Right lobe of liver (tissue), 6 donors: Measurements from ENCODE around the gene CYREN. TPM values are rescaled to one million over a fixed set of nuclear protein-coding genes. Genes with fewer than 3 reads are reported as not detected.

ENCODE experiments used
- ATAC-seq, 4 donors: fragments of 200-7000 bp; cut with Tn5 transposase; one replicate each; pipeline ENCODE4 v1.9.1; 2020; ENCODE audit warnings: mild to moderate bottlenecking in 4 of 4, moderate library complexity in 4 of 4
- DNase-seq, 3 donors: peaks; one replicate each; pipeline ENCODE4 v3.0.0-alpha.2; 2020
- H3K27ac ChIP-seq, 3 donors: fragments of 200-600 bp; one replicate each; pipeline ENCODE4 v1.8.0; 2022
- H3K27me3 ChIP-seq, 2 donors: fragments of 200-600 bp; one replicate each; pipeline ENCODE4 v1.8.0; 2022
- H3K36me3 ChIP-seq, 4 donors: fragments of 200-600 bp; sonication (generic) in 1 of 4; one replicate each; pipeline versions ENCODE4 v1.5.1 to v1.8.0; 2017 to 2022; ENCODE audit warnings: control low read depth in 1 of 4
- H3K4me1 ChIP-seq, 4 donors: fragments of 200-600 bp; sonication (generic) in 1 of 4; one replicate each; pipeline versions ENCODE4 v1.5.1 to v1.8.0; 2017 to 2022; ENCODE audit warnings: control low read depth in 1 of 4
- H3K4me3 ChIP-seq, 3 donors: fragments of 200-600 bp; one replicate each; pipeline ENCODE4 v1.8.0; 2022
- H3K9me3 ChIP-seq, 4 donors: fragments of 200-600 bp; sonication (generic) in 1 of 4; one replicate each; pipeline versions ENCODE4 v1.5.1 to v1.8.0; 2017 to 2022; ENCODE audit warnings: control low read depth in 1 of 4
- POLR2A ChIP-seq: fragments of 450-650 bp; IDR thresholded peaks from one replicate; pipeline ENCODE4 v1.6.1; 2017; ENCODE audit warnings: antibody characterized with exemption, mild to moderate bottlenecking
- WGBS: methylation state at CpG from one replicate; pipeline ENCODE4 v1.1.6; 2018; ENCODE audit warnings: low coverage, low lambda C conversion rate; ENCODE audit not compliant: insufficient coverage; ENCODE audit errors: missing lambda C conversion rate; 5-methylcytosine and 5-hydroxymethylcytosine counted together
- intact Hi-C, 2 donors: fragments of 100-400 bp; cut with DNase I; formaldehyde crosslinking; loops; one replicate each; pipeline versions ENCODE4 v1.11.2 to v1.14.1; 2022
- total RNA-seq, 6 experiments: library from RNA; depleted of rRNA in 2 of 6; stranded (reverse); fragments of >200 nt in 2 of 6; fragmentation: NEBNext Ultra II Directional in 3 of 6; extraction: Animal tissue kit (Norgen Biotek cat#: 25700) in 3 of 6; gene quantifications; one replicate each; pipeline versions ENCODE4 v1.1.0 to v1.2.4, GENCODE V29; 2016 to 2023
- TF ChIP-seq, protein P1 (sequence below), 4 donors: fragments of 200-600 bp in 3 of 4; fragments of 450-650 bp in 1 of 4; IDR thresholded peaks; one replicate each; pipeline versions ENCODE4 v1.5.1 to v1.8.0; 2016 to 2022; ENCODE audit warnings: antibody characterized with exemption in 4 of 4, mild to moderate bottlenecking in 2 of 4
- donor health status: DM: no; HTN: yes; CAD: no.
- donor health status: DM: no; HTN: no; CAD: no.
- donor health status: DM: no; HTN: no; CAD: no.
- donor health status: DM: no; HTN: yes; CAD: no.
- donor health status: DM: no; HTN: yes; CAD: no.

CYREN gene
- total RNA-seq, 6 experiments from 2014 or later, result 11.5 to 17.1 (median 15.0) TPM

DNA sequence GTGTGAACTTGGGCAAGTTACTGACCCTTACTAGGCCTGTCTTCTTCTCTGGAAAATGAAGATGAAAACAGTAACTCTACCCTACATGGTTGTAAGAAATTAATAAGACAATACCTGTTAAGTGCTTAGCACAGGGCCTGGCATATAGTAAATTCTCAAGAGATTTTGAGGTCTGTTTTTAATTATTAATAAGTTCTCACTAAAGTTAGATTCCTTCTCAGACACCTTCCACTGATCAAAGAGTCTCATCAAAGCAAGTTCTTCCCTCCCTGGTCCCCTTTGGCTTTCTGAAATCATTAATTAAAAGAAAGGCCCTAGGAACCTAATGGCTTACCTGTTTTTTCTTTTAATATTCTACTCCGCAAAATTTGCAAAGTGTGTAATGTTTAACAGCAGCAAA lies 18.1 kb downstream of the CYREN start:
- H3K4me3 ChIP-seq, result no peak overlapping the region
- intact Hi-C loops, result no loop called here
- no peak for DNase-seq
- H3K36me3 ChIP-seq, result peaks cover 0 to 2% (median 0%) of the 10 kb centered on the region in 4 donors
- TF ChIP-seq, protein P1, sequence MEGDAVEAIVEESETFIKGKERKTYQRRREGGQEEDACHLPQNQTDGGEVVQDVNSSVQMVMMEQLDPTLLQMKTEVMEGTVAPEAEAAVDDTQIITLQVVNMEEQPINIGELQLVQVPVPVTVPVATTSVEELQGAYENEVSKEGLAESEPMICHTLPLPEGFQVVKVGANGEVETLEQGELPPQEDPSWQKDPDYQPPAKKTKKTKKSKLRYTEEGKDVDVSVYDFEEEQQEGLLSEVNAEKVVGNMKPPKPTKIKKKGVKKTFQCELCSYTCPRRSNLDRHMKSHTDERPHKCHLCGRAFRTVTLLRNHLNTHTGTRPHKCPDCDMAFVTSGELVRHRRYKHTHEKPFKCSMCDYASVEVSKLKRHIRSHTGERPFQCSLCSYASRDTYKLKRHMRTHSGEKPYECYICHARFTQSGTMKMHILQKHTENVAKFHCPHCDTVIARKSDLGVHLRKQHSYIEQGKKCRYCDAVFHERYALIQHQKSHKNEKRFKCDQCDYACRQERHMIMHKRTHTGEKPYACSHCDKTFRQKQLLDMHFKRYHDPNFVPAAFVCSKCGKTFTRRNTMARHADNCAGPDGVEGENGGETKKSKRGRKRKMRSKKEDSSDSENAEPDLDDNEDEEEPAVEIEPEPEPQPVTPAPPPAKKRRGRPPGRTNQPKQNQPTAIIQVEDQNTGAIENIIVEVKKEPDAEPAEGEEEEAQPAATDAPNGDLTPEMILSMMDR (IDR thresholded peaks at IDR 0.05), result no peak
- TF ChIP-seq POLR2A, result no peak
- H3K9me3 ChIP-seq, result no peaks in the 10 kb centered on the region
- 73% methylated on average over 1 of the region's 1 CpG for WGBS
- H3K27ac ChIP-seq, result peak overlapping the region; percentile 94 to 99 (median 98)
- peaks cover 0 to 38% (median 3%) of the 10 kb centered on the region in 4 donors for H3K4me1 ChIP-seq
- ATAC-seq, result no peak
- no peaks in the 10 kb centered on the region for H3K27me3 ChIP-seq

DNA sequence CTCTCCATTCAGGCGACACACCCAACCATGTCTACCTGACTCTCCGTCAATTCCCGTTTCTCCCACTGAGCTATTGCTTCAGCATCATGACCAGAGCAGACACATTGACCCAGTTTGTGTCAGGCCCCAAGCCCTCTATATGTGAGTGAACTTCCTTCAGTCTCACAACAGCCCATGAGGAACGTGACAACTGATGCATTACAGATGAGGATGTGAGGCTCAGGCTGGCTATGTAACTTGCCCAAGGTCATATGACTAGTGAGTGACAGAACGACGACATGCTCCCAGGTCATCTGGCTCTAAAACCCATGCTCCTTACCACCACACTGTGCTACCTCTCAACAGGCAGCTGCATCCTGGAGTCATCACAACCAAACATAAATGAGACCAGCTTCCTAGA lies 19.0 kb downstream of the CYREN start:
- TF ChIP-seq, protein P1 (IDR thresholded peaks at IDR 0.05), result no peak
- peak; percentile 20 for TF ChIP-seq POLR2A
- DNase-seq (peak in 1 of 3 donors; percentile 52), ATAC-seq (peak in 3 of 4 donors; percentile 2 to 4 (median 3))
- peaks cover 0 to 34% (median 2%) of the 10 kb centered on the region in 4 donors for H3K4me1 ChIP-seq
- WGBS, result 46% methylated on average over 6 of the region's 6 CpGs
- H3K36me3 ChIP-seq, result peaks cover 0 to 2% (median 0%) of the 10 kb centered on the region in 4 donors
- H3K4me3 ChIP-seq, result no peak overlapping the region
- H3K27ac ChIP-seq, result peak overlapping the region; percentile 94 to 99 (median 98)
- no peaks in the 10 kb centered on the region for H3K27me3 ChIP-seq
- H3K9me3 ChIP-seq, result no peaks in the 10 kb centered on the region
- intact Hi-C loops, result no loop called here

DNA sequence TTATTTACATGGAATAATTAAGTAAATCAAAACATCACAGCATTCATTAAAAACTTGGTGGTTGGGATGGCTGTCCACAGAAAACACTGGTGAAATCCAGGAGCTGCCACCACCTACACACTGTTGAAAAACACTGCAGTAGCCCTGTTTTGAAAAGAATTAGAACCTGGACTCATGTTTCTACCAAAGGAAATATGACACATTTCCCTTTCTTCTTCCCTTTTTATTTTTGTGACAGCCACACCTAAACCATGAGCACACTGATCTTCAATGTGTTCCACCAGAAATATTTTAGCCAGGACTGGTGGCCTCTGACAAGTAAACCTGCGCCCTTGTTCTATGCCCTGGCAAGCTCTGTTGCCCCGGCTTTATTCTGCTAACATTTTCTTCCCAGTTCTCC lies 19.4 kb downstream of the CYREN start:
- DNase-seq (no peak), ATAC-seq (no peak)
- Histone ChIP-seq H3K4me3 (peak overlapping the region in 2 of 3 donors; percentile 55 to 62), H3K27ac (peak overlapping the region; percentile 94 to 99 (median 98)), H3K36me3 (peaks cover 0 to 2% (median 0%) of the 10 kb centered on the region in 4 donors), H3K4me1 (peaks cover 0 to 38% (median 2%) of the 10 kb centered on the region in 4 donors), H3K27me3 (no peaks in the 10 kb centered on the region), H3K9me3 (no peaks in the 10 kb centered on the region)
- TF ChIP-seq, protein P1 (IDR thresholded peaks at IDR 0.05), result no peak
- no peak for TF ChIP-seq POLR2A
- intact Hi-C loops, result no loop called here
- 62% methylated on average over 2 of the region's 2 CpGs for WGBS

DNA sequence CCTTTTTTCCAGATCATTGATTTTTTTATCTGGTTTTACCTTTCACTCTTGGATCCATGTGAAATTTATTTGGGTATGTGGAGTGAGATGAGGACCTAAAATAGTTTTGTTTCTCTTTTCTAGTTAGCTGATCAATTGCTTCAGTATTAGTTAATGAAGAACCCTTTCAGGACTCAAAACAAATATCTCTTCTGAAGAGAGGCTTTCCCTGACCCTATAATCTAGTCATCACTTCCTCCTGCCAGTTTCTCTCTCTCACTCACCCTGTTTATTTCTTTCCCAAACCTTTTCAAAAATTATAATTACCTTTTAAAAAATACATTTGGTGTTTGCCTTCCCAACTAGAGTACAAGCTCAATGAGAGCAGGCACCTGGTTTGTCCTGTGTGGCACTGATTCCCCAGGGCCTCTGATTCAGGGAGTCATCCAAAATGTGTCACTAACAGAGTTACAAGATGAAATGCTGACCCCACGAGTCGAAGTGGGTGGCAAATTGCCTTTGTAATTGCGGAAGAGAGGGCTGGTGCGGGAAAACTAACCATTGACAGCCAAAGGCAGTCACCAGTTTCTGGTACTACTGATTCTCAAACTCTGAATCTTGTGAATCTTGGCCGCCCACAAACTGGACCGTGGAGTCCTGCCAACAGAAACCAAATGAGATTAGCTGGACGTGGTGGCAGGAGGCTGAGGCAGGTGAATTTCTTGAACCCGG lies 20.3 kb downstream of the CYREN start:
- ATAC-seq (peak; percentile 19 to 41 (median 32)), DNase-seq (peak; percentile 65 to 89 (median 77))
- Histone ChIP-seq H3K4me3 (peak overlapping the region; percentile 52 to 62 (median 55)), H3K4me1 (peaks cover 0 to 46% (median 4%) of the 10 kb centered on the region in 4 donors), H3K27ac (peak overlapping the region; percentile 94 to 99 (median 98)), H3K9me3 (no peaks in the 10 kb centered on the region), H3K27me3 (no peaks in the 10 kb centered on the region), H3K36me3 (peaks cover 0 to 2% (median 0%) of the 10 kb centered on the region in 4 donors)
- 16% methylated on average over 7 of the region's 8 CpGs for WGBS
- TF ChIP-seq POLR2A, result peak; percentile 66
- TF ChIP-seq, protein P1 (IDR thresholded peaks at IDR 0.05), result no peak
- intact Hi-C loops, result no loop called here
